WI38 (cell line): Measurements from ENCODE around the gene UBL5.

Experiments used
- H3K4me3 ChIP-seq: 2 replicates; pipeline ENCODE4 v1.5.1; 2011; ENCODE audit warnings: low read depth, mild to moderate bottlenecking, control low read depth, low read length
- CTCF ChIP-seq: IDR thresholded peaks from 2 replicates; pipeline ENCODE4 v1.5.1; 2012; ENCODE audit warnings: low read depth, mild to moderate bottlenecking, control low read depth, low read length

The UBL5 gene

GRCh38 chr19:9878511-9879196 is 50.9 kb downstream of the UBL5 start:
- TF ChIP-seq CTCF: no peak
- no peak overlapping the region for H3K4me3 ChIP-seq
